ENCODE measurements around the gene MLN.

MLN gene

GRCh38 chr6:33840048-33840926, 36.5 kb upstream of the MLN start:
- peak overlapping the region; percentile 95 for H3K27ac ChIP-seq (ENCODE audit: poor library complexity, severe bottlenecking)
- peak; percentile 93 for DNase-seq (ENCODE audit: low spot score)
- ATAC-seq (ENCODE audit: low read depth), result peak; percentile 83

GRCh38 chr6:33839399-33840047, 35.7 kb upstream of the MLN start:
- Histone ChIP-seq H3K9me3 (ENCODE audit: severe bottlenecking) (no peaks in the 10 kb centered on the region), H3K4me1 (ENCODE audit: insufficient read depth, poor library complexity, severe bottlenecking) (peaks cover 43% of the 10 kb centered on the region), H3K27ac (ENCODE audit: poor library complexity, severe bottlenecking) (peak overlapping the region; percentile 95), H3K27me3 (ENCODE audit: insufficient read depth, poor library complexity, severe bottlenecking) (no peaks in the 10 kb centered on the region), H3K4me3 (ENCODE audit: severe bottlenecking) (no peak overlapping the region), H3K36me3 (ENCODE audit: low read depth) (no peaks in the 10 kb centered on the region)
- TF ChIP-seq CTCF (IDR thresholded peaks at IDR 0.05; ENCODE audit: poor library complexity, severe bottlenecking), result no peak
- DNase-seq (ENCODE audit: low spot score) (no peak), ATAC-seq (ENCODE audit: low read depth) (no peak; the same call in 2 of the 3 replicates)

More at GRCh38 chr6:33840048-33840926, 36.5 kb upstream of the MLN start:
- H3K9me3 ChIP-seq (ENCODE audit: severe bottlenecking), result no peaks in the 10 kb centered on the region
- H3K36me3 ChIP-seq (ENCODE audit: low read depth), result no peaks in the 10 kb centered on the region
- no peak for TF ChIP-seq CTCF (IDR thresholded peaks at IDR 0.05; ENCODE audit: poor library complexity, severe bottlenecking)
- H3K27me3 ChIP-seq (ENCODE audit: insufficient read depth, poor library complexity, severe bottlenecking), result no peaks in the 10 kb centered on the region
- no peak overlapping the region for H3K4me3 ChIP-seq (ENCODE audit: severe bottlenecking)
- H3K4me1 ChIP-seq (ENCODE audit: insufficient read depth, poor library complexity, severe bottlenecking), result peaks cover 36% of the 10 kb centered on the region

GRCh38 chr6:33838983-33839382, 35.2 kb upstream of the MLN start:
- ATAC-seq (ENCODE audit: low read depth) (no peak), DNase-seq (ENCODE audit: low spot score) (no peak)
- H3K27ac ChIP-seq (ENCODE audit: poor library complexity, severe bottlenecking), result peak overlapping the region; percentile 95
- no peak overlapping the region for H3K4me3 ChIP-seq (ENCODE audit: severe bottlenecking)
- H3K27me3 ChIP-seq (ENCODE audit: insufficient read depth, poor library complexity, severe bottlenecking), result no peaks in the 10 kb centered on the region
- no peaks in the 10 kb centered on the region for H3K9me3 ChIP-seq (ENCODE audit: severe bottlenecking)
- no peak for TF ChIP-seq CTCF (IDR thresholded peaks at IDR 0.05; ENCODE audit: poor library complexity, severe bottlenecking)
- H3K4me1 ChIP-seq (ENCODE audit: insufficient read depth, poor library complexity, severe bottlenecking), result peaks cover 49% of the 10 kb centered on the region
- no peaks in the 10 kb centered on the region for H3K36me3 ChIP-seq (ENCODE audit: low read depth)

GRCh38 chr6:33837971-33838665, 34.3 kb upstream of the MLN start:
- peak; percentile 86 for DNase-seq (ENCODE audit: low spot score)

More at GRCh38 chr6:33837971-33838665, 34.3 kb upstream of the MLN start:
- Histone ChIP-seq H3K27me3 (ENCODE audit: insufficient read depth, poor library complexity, severe bottlenecking) (no peaks in the 10 kb centered on the region), H3K27ac (ENCODE audit: poor library complexity, severe bottlenecking) (peak overlapping the region; percentile 95), H3K4me1 (ENCODE audit: insufficient read depth, poor library complexity, severe bottlenecking) (peaks cover 50% of the 10 kb centered on the region), H3K4me3 (ENCODE audit: severe bottlenecking) (no peak overlapping the region), H3K9me3 (ENCODE audit: severe bottlenecking) (no peaks in the 10 kb centered on the region), H3K36me3 (ENCODE audit: low read depth) (no peaks in the 10 kb centered on the region)
- ATAC-seq (ENCODE audit: low read depth), result peak; percentile 17
- no peak for TF ChIP-seq CTCF (IDR thresholded peaks at IDR 0.05; ENCODE audit: poor library complexity, severe bottlenecking)

All from RWPE2 (cell line).